Activated naive CD8-positive, alpha-beta T cell treated with anti-CD3 and anti-CD28 coated beads, Interleukin-2, amount 50 U/mL, for 24 hours (primary cell): Measurements from ENCODE around the gene MPDU1.

ENCODE experiments used
- ATAC-seq: fragments of 150-1000 bp; cut with Tn5 transposase; one replicate; pipeline ENCODE4 v1.10.0; 2021
- DNase-seq: peaks from one replicate; pipeline ENCODE4 v3.0.0; 2021
- H3K27ac Mint-ChIP-seq: one replicate; pipeline ENCODE4 v1.8.0; 2021; ENCODE audit warnings: mild to moderate bottlenecking, mixed read lengths
- H3K27me3 Mint-ChIP-seq: one replicate; pipeline ENCODE4 v1.8.0; 2021; ENCODE audit warnings: mixed read lengths
- H3K36me3 Mint-ChIP-seq: one replicate; pipeline ENCODE4 v1.8.0; 2021; ENCODE audit warnings: low read depth, mixed read lengths
- H3K4me1 Mint-ChIP-seq: one replicate; pipeline ENCODE4 v1.8.0; 2021; ENCODE audit warnings: mixed read lengths
- H3K4me3 Mint-ChIP-seq: one replicate; pipeline ENCODE4 v1.8.0; 2021; ENCODE audit warnings: mild to moderate bottlenecking, moderate library complexity, mixed read lengths
- H3K9me3 Mint-ChIP-seq: one replicate; pipeline ENCODE4 v1.8.0; 2021; ENCODE audit warnings: mixed read lengths

Gene MPDU1

DNA sequence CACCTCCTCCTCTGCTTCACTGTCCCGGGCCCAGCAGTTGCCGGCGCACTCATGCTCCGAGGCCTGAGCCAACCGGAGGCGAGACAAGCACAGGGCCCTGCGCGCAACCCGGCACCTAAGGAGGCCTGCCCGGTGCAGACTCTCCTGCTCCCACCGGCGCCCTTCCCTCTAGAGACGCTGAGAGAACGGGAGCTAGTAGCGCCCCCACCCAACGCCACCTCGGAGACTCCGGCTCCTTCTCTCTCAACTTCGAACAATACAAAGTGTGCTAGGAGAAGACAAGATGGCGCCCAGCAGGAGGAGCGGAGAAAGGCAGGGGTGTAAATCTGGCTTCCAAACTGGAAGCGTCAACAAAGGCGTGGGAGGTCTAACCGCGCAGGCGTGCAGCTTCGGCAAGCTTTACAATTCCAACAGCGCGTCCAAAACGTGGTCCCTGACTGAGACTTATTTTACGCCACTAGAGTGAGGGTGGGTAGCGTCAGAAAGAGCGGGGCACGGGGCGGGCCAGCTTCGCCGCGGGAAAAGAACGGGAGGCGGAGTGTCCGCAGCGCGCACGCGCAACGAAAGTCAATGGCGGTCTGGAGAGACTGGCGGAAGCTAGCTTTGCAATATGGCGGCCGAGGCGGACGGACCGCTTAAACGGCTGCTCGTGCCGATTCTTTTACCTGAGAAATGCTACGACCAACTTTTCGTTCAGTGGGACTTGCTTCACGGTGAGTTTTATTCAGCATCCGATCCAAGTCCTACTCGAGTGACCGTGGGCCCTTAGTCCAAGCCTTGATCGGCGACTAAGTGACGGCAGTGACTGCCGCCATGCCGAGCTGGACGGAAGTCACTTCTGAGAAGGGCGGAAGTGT is at the start of gene MPDU1:
Gene MPDU1, plus strand, starts transcription at position 600 of the 857 bp plus-strand sequence. Its CDS starts 11 bp downstream, at position 611.
- Mint-ChIP-seq H3K4me1 (peaks cover 69% of the 10 kb centered on the region), H3K36me3 (peaks cover 31% of the 10 kb centered on the region)

GRCh38 chr17:7538050-7538449 is 45.6 kb upstream of the MPDU1 start:
- H3K4me3 Mint-ChIP-seq: no peak overlapping the region
- no peaks in the 10 kb centered on the region for H3K36me3 Mint-ChIP-seq
- no peak overlapping the region for H3K27ac Mint-ChIP-seq
- H3K9me3 Mint-ChIP-seq: no peaks in the 10 kb centered on the region
- DNase-seq (no peak), ATAC-seq (no peak)
- H3K4me1 Mint-ChIP-seq: no peaks in the 10 kb centered on the region
- H3K27me3 Mint-ChIP-seq: no peaks in the 10 kb centered on the region

More for the DNA sequence above, at the start of gene MPDU1:
- ATAC-seq (peak; percentile 59), DNase-seq (peak; percentile 96)
- Mint-ChIP-seq H3K9me3 (no peaks in the 10 kb centered on the region), H3K27ac (peak within 1 kb of the TSS; percentile 100), H3K4me3 (peak within 1 kb of the TSS; percentile 96), H3K27me3 (no peaks in the 10 kb centered on the region)

GRCh38 chr17:7538891-7539545 is 44.6 kb upstream of the MPDU1 start:
- Mint-ChIP-seq H3K4me3 (no peak overlapping the region), H3K27ac (no peak overlapping the region), H3K9me3 (no peaks in the 10 kb centered on the region), H3K36me3 (no peaks in the 10 kb centered on the region), H3K4me1 (no peaks in the 10 kb centered on the region), H3K27me3 (no peaks in the 10 kb centered on the region)
- no peak for DNase-seq
- no peak for ATAC-seq

DNA sequence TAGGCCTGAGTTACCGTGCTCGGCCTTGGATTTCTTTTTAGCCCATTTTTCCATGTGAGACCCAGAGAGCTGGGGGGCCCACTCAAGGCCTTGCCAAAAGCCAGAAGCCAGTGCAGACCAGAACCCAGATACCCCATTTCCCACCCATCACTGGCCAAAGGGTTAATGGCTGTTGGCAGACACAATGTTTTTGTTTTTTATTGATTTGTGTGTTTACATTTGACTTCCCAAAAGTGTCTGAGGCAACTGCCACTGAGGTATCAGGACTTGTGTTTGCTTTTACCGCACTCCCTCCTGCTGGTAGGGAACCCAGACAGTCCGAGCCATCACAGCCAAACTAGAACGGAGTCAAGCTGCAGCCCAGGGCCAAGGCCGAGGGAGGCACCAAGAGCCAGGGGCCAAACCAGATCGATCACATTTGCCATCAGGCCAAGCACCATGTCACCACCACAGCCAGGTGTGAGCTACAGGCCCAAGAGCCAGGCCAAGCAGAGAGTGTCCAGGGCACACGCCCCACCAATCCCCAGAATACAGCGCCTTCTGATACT is 42.5 kb upstream of the MPDU1 start:
- H3K4me3 Mint-ChIP-seq: no peak overlapping the region
- no peak for DNase-seq
- H3K27ac Mint-ChIP-seq: no peak overlapping the region
- H3K4me1 Mint-ChIP-seq: no peaks in the 10 kb centered on the region
- H3K27me3 Mint-ChIP-seq: no peaks in the 10 kb centered on the region
- H3K36me3 Mint-ChIP-seq: no peaks in the 10 kb centered on the region
- H3K9me3 Mint-ChIP-seq: no peaks in the 10 kb centered on the region
- ATAC-seq: no peak

DNA sequence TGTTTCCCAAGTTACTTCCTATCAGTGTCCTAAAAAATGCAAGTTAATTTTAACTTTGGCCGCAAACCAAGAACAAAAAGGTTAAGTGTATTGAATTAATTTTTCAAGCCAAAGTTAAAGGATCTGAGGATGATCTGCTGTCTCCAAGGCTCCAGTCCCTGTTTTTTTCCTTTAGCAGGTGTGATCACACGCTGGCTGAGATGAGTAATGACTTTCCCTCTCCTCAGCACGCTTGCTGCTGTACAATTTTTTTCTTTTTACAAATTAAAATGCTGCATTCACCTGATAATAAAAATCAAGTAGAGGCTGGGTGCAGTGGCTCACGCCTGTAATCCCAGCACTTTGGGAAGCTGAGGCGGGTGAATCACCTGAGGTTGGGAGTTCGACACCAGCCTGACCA is 38.7 kb upstream of the MPDU1 start:
- Mint-ChIP-seq H3K27me3 (peaks cover 4% of the 10 kb centered on the region), H3K27ac (no peak overlapping the region), H3K4me3 (no peak overlapping the region), H3K4me1 (peaks cover 17% of the 10 kb centered on the region), H3K9me3 (no peaks in the 10 kb centered on the region), H3K36me3 (no peaks in the 10 kb centered on the region)
- DNase-seq: no peak
- ATAC-seq: no peak

DNA sequence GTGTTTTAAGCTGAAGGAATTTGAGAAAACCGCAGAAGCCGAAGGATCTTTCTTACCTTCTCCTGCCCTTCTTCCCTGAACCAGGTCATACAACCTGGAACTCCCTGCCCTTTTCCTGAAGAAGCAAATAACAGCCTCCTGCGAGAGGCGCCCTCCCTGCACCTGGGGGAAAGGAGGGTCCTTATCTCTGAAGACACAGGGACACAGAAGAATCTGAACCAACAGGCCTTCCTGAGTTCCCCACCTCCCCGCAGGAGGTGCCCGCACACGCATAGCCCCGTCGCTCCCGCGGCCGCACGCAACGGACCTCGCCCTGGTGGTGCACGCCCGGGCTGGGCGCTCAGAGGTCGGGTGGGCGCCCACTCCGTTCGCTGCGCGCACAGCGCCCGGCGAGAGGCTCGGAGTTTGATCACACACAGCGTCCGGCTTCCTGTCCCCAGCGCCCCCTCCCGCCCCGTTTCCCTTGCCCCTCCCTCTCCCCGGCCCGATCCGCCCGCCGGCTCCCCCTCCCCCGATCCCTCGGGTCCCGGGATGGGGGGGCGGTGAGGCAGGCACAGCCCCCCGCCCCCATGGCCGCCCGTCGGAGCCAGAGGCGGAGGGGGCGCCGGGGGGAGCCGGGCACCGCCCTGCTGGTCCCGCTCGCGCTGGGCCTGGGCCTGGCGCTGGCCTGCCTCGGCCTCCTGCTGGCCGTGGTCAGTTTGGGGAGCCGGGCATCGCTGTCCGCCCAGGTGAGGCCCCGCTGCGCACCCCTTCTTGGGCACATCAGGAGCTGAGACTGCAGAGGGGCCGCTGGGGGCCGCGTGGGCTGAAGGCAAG is 34.9 kb upstream of the MPDU1 start, which contains the start of gene TNFSF12:
Gene TNFSF12, plus strand, starts transcription at position 474 of the 816 bp plus-strand sequence. Its CDS starts 96 bp downstream, at position 570.
- Mint-ChIP-seq H3K4me1 (peaks cover 56% of the 10 kb centered on the region), H3K27ac (peak within 1 kb of the TSS; percentile 72), H3K27me3 (peaks cover 4% of the 10 kb centered on the region), H3K4me3 (peak within 1 kb of the TSS; percentile 77), H3K9me3 (no peaks in the 10 kb centered on the region), H3K36me3 (no peaks in the 10 kb centered on the region)
- ATAC-seq (peak; percentile 44), DNase-seq (peak; percentile 68)

DNA sequence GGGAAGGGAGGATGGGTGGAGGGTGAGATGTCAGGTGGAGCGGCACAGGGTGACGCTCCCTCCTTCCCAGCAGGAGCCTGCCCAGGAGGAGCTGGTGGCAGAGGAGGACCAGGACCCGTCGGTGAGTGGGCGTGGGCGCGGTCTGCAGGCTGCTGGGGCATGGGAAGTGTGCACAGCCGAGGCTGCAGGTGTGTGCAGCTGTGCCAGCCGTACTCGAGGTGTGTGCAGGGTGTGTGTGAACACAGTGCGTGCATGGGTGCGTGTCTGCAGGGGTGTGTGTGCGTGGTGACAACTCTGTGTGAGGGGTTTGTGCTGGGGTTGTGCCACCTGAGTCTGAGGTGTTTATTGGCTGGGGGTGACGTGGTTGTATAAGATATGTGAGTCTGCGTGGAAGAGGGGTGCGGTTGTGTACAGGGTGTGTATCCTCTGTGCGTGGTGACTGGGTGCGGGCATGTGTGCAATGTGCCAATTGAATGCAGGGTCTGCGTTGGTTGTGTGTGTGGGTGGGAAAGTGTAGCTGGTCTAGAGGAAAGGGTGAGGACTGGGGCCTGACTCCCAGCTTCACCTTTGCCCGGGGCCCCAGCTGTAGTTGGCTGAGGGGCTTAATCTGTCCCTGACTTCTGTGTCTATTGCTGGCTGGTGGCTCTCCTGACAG is 34.1 kb upstream of the MPDU1 start:
- peak overlapping the region; percentile 25 for H3K27ac Mint-ChIP-seq
- DNase-seq (peak; percentile 55), ATAC-seq (peak; percentile 44)
- H3K36me3 Mint-ChIP-seq: no peaks in the 10 kb centered on the region
- H3K9me3 Mint-ChIP-seq: no peaks in the 10 kb centered on the region
- H3K4me3 Mint-ChIP-seq: peak overlapping the region; percentile 71
- peaks cover 4% of the 10 kb centered on the region for H3K27me3 Mint-ChIP-seq
- peaks cover 59% of the 10 kb centered on the region for H3K4me1 Mint-ChIP-seq

- DNase-seq: no peak
- no peak overlapping the region for H3K4me3 Mint-ChIP-seq
- peaks cover 67% of the 10 kb centered on the region for H3K4me1 Mint-ChIP-seq
- no peaks in the 10 kb centered on the region for H3K9me3 Mint-ChIP-seq
- H3K27ac Mint-ChIP-seq: no peak overlapping the region
- no peak for ATAC-seq
- no peaks in the 10 kb centered on the region for H3K36me3 Mint-ChIP-seq
- peaks cover 4% of the 10 kb centered on the region for H3K27me3 Mint-ChIP-seq
These were observed 33.3 kb upstream of the MPDU1 start for GRCh38 chr17:7550344-7550743.

DNA sequence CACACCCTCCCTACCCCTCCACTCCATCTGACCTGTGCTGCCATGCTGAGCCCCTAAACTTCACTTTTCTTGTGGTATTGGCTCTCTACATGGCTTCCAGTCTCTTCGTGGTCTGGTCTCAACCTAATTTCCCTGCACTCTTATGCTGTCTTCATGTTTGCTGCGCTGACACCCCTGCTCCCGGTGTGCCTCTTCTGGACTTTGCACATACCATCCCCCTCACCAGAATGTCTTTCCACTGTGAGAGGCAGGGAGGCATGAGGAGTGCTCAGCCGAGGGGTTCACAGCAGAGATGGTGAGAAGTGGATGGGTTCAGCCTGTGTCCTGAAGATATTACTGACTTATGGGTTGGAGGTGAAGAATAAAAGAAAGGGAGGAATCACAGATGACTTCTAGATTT is 32.3 kb upstream of the MPDU1 start:
- Mint-ChIP-seq H3K36me3 (no peaks in the 10 kb centered on the region), H3K27ac (peak overlapping the region; percentile 85), H3K4me3 (peak overlapping the region; percentile 51), H3K27me3 (peaks cover 4% of the 10 kb centered on the region), H3K9me3 (no peaks in the 10 kb centered on the region), H3K4me1 (peaks cover 72% of the 10 kb centered on the region)
- ATAC-seq: no peak
- no peak for DNase-seq

DNA sequence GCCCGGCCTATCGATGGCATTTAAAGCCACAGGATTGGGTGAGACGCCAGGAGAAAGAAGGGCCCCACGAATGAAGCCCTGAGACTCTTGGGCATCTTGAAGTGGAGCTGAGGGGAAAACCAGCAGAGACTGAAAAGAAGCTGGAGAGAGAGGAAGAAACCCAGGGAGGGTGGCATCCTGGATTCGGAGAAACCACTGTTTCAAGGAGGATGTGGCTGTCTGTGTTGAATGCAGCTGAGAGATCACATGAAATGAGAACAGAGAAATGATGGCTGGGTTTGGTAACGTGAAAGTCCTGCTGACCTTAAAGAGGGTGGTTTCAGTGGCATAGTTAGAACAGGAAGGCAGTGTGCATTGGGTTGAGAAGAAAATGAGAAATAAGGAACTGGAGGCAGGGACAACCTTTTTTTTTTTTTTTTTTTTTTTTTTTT is 31.0 kb upstream of the MPDU1 start:
- Mint-ChIP-seq H3K36me3 (no peaks in the 10 kb centered on the region), H3K27ac (peak overlapping the region; percentile 85), H3K4me1 (peaks cover 74% of the 10 kb centered on the region)

DNA sequence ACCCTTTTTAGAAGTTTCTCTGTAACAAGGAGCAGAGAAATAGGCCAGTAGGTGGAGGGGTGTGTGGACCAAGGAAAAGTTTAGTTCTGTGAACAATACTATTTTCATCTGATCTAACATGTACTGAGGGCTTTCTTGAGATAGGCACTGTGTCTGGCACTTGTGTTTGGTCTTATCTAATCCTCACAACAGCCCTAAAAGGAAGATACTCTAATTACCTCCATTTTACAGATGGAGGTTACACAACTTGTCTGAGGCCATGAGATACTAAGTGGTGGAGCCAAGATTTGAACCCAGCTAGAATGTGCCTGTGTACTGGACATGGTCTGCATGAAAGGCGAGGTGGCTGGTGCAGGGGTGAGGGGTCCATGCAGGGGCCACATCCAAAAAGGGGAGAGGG is 30.3 kb upstream of the MPDU1 start:
- H3K27ac Mint-ChIP-seq: peak overlapping the region; percentile 85
- ATAC-seq (no peak), DNase-seq (no peak)
- peaks cover 75% of the 10 kb centered on the region for H3K4me1 Mint-ChIP-seq
- no peaks in the 10 kb centered on the region for H3K9me3 Mint-ChIP-seq
- no peaks in the 10 kb centered on the region for H3K36me3 Mint-ChIP-seq
- no peak overlapping the region for H3K4me3 Mint-ChIP-seq
- H3K27me3 Mint-ChIP-seq: peaks cover under 1% of the 10 kb centered on the region

More for the DNA sequence above, 31.0 kb upstream of the MPDU1 start:
- Mint-ChIP-seq H3K27me3 (peaks cover 4% of the 10 kb centered on the region), H3K4me3 (peak overlapping the region; percentile 56), H3K9me3 (no peaks in the 10 kb centered on the region)
- DNase-seq (no peak), ATAC-seq (peak; percentile 65)

- no peaks in the 10 kb centered on the region for H3K27me3 Mint-ChIP-seq
- H3K27ac Mint-ChIP-seq: no peak overlapping the region
- DNase-seq (no peak), ATAC-seq (no peak)
- no peak overlapping the region for H3K4me3 Mint-ChIP-seq
- peaks cover 80% of the 10 kb centered on the region for H3K4me1 Mint-ChIP-seq
- H3K9me3 Mint-ChIP-seq: no peaks in the 10 kb centered on the region
- H3K36me3 Mint-ChIP-seq: no peaks in the 10 kb centered on the region
These were observed 28.2 kb upstream of the MPDU1 start for GRCh38 chr17:7555320-7555948.

- no peak overlapping the region for H3K4me3 Mint-ChIP-seq
- ATAC-seq: no peak
- no peak overlapping the region for H3K27ac Mint-ChIP-seq
- peaks cover 76% of the 10 kb centered on the region for H3K4me1 Mint-ChIP-seq
- no peaks in the 10 kb centered on the region for H3K36me3 Mint-ChIP-seq
- no peaks in the 10 kb centered on the region for H3K27me3 Mint-ChIP-seq
- H3K9me3 Mint-ChIP-seq: no peaks in the 10 kb centered on the region
- DNase-seq: no peak
These were observed 27.0 kb upstream of the MPDU1 start for GRCh38 chr17:7556627-7557026.
